ENCODE measurements around the gene ANKS1B. TPM values are rescaled to one million over a fixed set of nuclear protein-coding genes. Genes with fewer than 3 reads are reported as not detected.

The ANKS1B gene
- total and polyA plus RNA-seq, 4 donors = 0.03 to 3.4 (median 0.53) TPM

- H3K4me1 ChIP-seq (ENCODE audit: control insufficient read depth in 4 of 4, insufficient read depth in 4 of 4, low read length in 3 of 4) = no peaks in the 10 kb centered on the region
- DNase-seq (ENCODE audit: low spot score) = no peak
- no peak overlapping the region for H3K27ac ChIP-seq (ENCODE audit: low read depth in 1 of 2, low read length in 2 of 2)
- H3K27me3 ChIP-seq (ENCODE audit: control insufficient read depth in 4 of 4, insufficient read depth in 4 of 4, low read length in 3 of 4) = peaks cover 0 to 12% (median 0%) of the 10 kb centered on the region in 4 donors
- WGBS = 95% methylated on average over 2 of the region's 2 CpGs
- no peak overlapping the region for H3K9ac ChIP-seq (ENCODE audit: low read depth in 1 of 2, low read length in 2 of 2)
- H3K36me3 ChIP-seq (ENCODE audit: control insufficient read depth in 4 of 4, insufficient read depth in 3 of 4, low read depth in 1 of 4, low read length in 3 of 4) = no peaks in the 10 kb centered on the region
- no peak for TF ChIP-seq NR2F2 (IDR thresholded peaks at IDR 0.05)
- TF ChIP-seq, protein P1, sequence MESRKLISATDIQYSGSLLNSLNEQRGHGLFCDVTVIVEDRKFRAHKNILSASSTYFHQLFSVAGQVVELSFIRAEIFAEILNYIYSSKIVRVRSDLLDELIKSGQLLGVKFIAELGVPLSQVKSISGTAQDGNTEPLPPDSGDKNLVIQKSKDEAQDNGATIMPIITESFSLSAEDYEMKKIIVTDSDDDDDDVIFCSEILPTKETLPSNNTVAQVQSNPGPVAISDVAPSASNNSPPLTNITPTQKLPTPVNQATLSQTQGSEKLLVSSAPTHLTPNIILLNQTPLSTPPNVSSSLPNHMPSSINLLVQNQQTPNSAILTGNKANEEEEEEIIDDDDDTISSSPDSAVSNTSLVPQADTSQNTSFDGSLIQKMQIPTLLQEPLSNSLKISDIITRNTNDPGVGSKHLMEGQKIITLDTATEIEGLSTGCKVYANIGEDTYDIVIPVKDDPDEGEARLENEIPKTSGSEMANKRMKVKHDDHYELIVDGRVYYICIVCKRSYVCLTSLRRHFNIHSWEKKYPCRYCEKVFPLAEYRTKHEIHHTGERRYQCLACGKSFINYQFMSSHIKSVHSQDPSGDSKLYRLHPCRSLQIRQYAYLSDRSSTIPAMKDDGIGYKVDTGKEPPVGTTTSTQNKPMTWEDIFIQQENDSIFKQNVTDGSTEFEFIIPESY (IDR thresholded peaks at IDR 0.05) = no peak
- no peak for TF ChIP-seq CTCF (IDR thresholded peaks at IDR 0.05; ENCODE audit: low read depth, low read length, missing input control)
- no peak for TF ChIP-seq TAF1 (conservative IDR thresholded peaks at IDR 0.05)
- TF ChIP-seq YY1 (IDR thresholded peaks at IDR 0.05) = no peak
- TF ChIP-seq ATF3 (IDR thresholded peaks at IDR 0.05) = no peak
- H3K9me3 ChIP-seq (ENCODE audit: control insufficient read depth in 4 of 4, low read length in 3 of 4) = no peaks in the 10 kb centered on the region
- no peak overlapping the region for H3K4me3 ChIP-seq (ENCODE audit: low read depth in 1 of 3, low read length in 3 of 3)
Observed at GRCh38 chr12:99707883-99708282, 276.9 kb downstream of the ANKS1B start.

- H3K27me3 ChIP-seq (ENCODE audit: control insufficient read depth in 4 of 4, insufficient read depth in 4 of 4, low read length in 3 of 4) = peaks cover 0 to 13% (median 0%) of the 10 kb centered on the region in 4 donors
- no peaks in the 10 kb centered on the region for H3K9me3 ChIP-seq (ENCODE audit: control insufficient read depth in 4 of 4, low read length in 3 of 4)
- H3K9ac ChIP-seq (ENCODE audit: low read depth in 1 of 2, low read length in 2 of 2) = no peak overlapping the region
- H3K4me3 ChIP-seq (ENCODE audit: low read depth in 1 of 3, low read length in 3 of 3) = no peak overlapping the region
- H3K27ac ChIP-seq (ENCODE audit: low read depth in 1 of 2, low read length in 2 of 2) = no peak overlapping the region
- DNase-seq (ENCODE audit: low spot score) = no peak
- WGBS = 71% methylated on average over 6 of the region's 6 CpGs
- H3K36me3 ChIP-seq (ENCODE audit: control insufficient read depth in 4 of 4, insufficient read depth in 3 of 4, low read depth in 1 of 4, low read length in 3 of 4) = no peaks in the 10 kb centered on the region
- no peaks in the 10 kb centered on the region for H3K4me1 ChIP-seq (ENCODE audit: control insufficient read depth in 4 of 4, insufficient read depth in 4 of 4, low read length in 3 of 4)
- TF ChIP-seq, protein P2, sequence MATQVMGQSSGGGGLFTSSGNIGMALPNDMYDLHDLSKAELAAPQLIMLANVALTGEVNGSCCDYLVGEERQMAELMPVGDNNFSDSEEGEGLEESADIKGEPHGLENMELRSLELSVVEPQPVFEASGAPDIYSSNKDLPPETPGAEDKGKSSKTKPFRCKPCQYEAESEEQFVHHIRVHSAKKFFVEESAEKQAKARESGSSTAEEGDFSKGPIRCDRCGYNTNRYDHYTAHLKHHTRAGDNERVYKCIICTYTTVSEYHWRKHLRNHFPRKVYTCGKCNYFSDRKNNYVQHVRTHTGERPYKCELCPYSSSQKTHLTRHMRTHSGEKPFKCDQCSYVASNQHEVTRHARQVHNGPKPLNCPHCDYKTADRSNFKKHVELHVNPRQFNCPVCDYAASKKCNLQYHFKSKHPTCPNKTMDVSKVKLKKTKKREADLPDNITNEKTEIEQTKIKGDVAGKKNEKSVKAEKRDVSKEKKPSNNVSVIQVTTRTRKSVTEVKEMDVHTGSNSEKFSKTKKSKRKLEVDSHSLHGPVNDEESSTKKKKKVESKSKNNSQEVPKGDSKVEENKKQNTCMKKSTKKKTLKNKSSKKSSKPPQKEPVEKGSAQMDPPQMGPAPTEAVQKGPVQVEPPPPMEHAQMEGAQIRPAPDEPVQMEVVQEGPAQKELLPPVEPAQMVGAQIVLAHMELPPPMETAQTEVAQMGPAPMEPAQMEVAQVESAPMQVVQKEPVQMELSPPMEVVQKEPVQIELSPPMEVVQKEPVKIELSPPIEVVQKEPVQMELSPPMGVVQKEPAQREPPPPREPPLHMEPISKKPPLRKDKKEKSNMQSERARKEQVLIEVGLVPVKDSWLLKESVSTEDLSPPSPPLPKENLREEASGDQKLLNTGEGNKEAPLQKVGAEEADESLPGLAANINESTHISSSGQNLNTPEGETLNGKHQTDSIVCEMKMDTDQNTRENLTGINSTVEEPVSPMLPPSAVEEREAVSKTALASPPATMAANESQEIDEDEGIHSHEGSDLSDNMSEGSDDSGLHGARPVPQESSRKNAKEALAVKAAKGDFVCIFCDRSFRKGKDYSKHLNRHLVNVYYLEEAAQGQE (IDR thresholded peaks at IDR 0.05) = no peak
- no peak for TF ChIP-seq HNF4A (conservative IDR thresholded peaks at IDR 0.05)
- TF ChIP-seq YY1 (IDR thresholded peaks at IDR 0.05) = no peak
- no peak for TF ChIP-seq RXRA (IDR thresholded peaks at IDR 0.05)
- no peak for TF ChIP-seq FOXA2 (IDR thresholded peaks at IDR 0.05)
- no peak for TF ChIP-seq TAF1 (conservative IDR thresholded peaks at IDR 0.05)
- TF ChIP-seq SP1 (IDR thresholded peaks at IDR 0.05) = no peak
- TF ChIP-seq JUND (IDR thresholded peaks at IDR 0.05) = no peak
- no peak for TF ChIP-seq ATF3 (IDR thresholded peaks at IDR 0.05)
- no peak for TF ChIP-seq RAD21 (IDR thresholded peaks at IDR 0.05)
- no peak for TF ChIP-seq MAX (IDR thresholded peaks at IDR 0.05)
Observed at GRCh38 chr12:99706736-99707473, 277.8 kb downstream of the ANKS1B start.
